G401.6 (cell line): ENCODE data around the gene NBR1.
"Not testable (repeated sequence)": the region's sequence is repeated elsewhere in the genome, so short reads cannot be mapped to it uniquely, and the experiment has no call there.

Source experiments
- FAIRE-seq: peaks from 2 replicates; lab custom pipeline; 2012; peaks lifted over from hg19 to GRCh38; lab: Jason Lieb, UNC

NBR1 gene

DNA sequence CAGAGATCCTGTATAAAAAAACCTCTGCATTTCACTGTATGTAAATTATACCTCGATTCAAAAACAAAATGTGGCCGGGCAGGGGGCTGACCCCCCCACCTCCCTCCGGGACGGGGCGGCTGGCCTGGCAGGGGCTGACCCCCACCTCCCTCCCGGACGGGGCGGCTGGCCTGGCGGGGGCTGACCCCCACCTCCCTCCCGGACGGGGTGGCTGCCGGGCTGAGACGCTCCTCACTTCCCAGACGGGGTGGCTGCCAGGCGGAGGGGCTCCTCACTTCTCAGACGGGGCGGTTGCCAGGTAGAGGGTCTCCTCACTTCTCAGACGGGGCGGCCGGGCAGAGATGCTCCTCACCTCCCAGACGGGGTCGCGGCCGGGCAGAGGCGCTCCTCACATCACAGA is 11.8 kb upstream of the NBR1 start:
- FAIRE-seq = not testable (repeated sequence)

- not testable (repeated sequence) for FAIRE-seq
Observed at GRCh38 chr17:43159957-43160356, 11.1 kb upstream of the NBR1 start.

DNA sequence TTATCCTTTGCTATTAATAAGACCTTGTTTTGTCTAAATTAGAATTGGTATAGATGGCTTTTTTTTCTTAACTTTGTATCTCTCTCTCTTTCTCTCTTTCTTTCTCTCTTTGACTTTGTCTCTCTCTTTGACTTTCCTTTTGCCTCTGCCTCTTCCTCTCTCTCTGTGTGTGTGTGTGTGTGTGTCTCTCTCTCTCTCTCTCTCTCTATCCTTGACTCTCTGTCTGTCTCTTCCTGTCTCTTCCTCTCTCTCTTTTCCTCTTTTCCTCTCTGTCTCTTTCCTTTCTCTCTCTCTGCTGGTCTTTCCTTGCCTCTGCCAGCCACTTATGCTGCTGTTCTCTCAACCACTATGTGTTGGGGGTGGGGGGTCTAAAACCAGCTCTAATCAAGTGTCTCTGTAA is 5.0 kb upstream of the NBR1 start:
- not testable (repeated sequence) for FAIRE-seq

DNA sequence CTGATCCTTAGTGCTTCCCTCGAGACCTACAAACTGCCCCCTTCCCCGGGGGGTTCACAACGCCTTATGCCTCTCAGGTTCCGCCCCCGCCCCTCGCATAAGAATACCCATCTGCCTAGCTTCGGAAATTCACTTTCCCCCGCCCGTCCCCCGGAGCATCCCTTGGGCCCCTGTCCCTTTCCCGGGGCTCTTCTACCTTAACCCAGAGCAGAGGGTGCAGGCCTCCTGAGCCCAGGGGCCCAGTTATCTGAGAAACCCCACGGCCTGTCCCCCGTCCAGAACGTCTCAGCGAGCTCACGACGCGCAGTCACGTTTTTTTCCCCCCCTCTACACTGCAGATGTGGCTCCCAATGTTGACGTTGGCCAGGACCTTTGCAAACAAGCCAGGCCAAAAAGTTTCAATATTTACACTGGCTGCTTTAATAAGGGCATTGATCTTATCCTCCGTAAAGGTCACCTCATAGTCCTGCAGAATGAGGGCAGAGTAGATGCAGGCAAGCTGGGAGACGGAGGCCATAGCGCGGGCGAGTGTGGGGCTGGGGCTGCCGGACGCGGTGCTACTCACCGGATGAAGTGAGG is 1.4 kb upstream of the NBR1 start:
- no peak for FAIRE-seq

DNA sequence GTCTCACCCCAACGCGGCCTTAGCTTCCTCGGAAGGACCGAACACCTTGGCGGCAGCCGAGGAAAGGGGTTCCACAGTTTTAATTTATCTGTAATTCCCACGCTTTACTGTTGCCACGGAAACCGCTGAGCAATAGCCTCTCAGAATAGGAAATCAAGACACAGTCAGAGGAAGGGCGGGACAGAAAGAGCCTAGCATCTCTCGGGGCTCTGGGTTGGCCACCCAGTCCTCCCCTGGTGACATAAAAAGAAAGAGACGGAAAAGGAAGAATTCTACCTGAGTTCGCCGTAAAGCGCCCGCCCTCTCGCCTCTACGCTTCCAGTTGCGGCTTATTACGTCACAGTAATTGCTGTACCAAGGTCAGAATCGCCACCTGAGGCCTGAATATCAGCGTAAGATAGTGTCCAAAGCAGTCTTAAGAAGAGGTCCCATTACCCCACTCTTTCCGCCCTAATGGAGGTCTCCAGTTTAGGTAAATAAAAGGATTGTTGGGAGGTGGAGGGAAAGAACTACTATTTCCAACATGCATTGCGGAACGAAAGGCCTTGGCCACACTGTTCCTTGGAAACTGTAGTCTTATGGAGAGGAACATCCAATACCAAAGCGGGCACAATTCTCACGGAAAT is 761 bp upstream of the NBR1 start:
- peak; percentile 97 for FAIRE-seq

GRCh38 chr17:43171586-43172487 is 823 bp downstream of the NBR1 start:
- FAIRE-seq = no peak

DNA sequence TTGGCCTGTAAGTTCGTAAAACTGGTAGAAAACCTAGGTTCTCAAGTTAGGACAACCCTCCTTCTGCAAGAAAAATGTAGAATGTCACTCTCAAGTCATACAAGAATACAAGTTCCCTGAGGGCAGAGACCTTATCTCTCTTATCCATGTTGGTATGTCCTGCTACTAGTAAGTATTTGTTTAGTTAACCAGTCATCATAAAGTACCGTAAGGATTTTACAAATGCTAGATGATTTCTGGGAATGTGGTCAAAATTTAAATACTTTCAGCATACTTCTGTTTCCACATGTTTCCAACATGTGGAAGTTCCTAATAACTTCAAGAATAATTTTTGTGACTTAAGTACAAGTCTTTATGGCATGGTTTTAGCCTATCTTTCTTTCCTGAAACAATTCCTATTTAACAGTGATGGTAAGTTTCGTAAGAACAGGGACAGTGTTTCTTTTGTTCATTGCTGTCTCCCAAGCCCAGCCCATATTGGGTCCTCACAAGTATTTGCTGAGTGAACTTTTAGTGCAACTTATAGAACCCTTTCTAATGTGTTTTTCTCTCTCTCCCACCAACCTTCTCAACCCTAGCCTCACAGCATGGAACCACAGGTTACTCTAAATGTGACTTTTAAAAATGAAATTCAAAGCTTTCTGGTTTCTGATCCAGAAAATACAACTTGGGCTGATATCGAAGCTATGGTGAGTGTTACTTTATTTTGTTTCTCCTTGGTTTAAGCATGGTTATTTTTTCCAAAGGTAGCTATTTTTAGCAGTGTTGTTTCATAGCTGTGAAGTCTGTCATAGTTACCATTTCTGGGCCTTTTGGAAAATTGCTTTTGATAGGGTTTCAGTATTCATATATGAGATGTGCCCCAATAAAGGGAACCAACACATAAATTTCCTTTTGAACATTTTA is 4.5 kb downstream of the NBR1 start:
- FAIRE-seq = no peak

DNA sequence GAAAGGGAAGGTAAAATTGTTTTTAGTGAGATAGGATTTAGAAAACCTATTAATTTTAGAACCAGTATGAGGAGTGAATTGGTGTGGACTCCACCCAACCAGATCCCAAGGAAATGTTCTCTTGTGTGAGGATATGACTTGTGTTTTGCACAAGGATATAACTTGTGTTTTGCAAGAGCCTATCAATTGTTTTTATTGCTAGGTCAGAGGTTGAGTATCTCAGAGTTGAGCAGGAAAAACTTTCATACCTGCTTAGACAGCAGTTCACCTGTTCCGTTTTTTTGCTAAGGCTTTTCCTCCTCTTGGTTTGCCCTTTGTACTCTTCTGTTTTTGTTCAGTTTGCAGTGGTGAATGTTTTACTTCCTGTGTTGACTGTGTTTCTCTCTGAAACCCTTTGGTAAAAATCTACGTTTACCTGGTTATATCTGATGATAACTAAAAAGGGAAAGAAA is 5.1 kb downstream of the NBR1 start:
- FAIRE-seq = no peak

DNA sequence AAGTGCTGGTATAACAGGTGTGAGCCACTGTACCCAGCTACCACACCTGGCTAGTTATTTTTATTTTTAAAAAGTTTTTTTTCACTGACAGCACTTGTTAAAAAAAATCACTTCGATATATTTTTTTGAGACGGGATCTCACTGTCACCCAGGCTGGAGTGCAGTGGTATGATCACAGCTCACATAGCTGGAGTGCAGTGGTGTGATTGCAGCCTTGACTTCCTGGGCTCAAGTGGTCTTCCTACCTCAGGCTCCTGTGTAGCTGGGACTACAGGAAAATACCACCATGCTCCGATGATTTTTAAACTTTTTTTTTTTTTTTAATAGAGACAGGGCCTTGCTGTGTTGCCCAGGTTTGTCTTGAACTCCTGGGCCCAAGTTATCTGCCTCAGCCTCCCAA is 12.9 kb downstream of the NBR1 start:
- FAIRE-seq = no peak

- FAIRE-seq = not testable (repeated sequence)
Observed at GRCh38 chr17:43186656-43187055, 15.6 kb downstream of the NBR1 start.

DNA sequence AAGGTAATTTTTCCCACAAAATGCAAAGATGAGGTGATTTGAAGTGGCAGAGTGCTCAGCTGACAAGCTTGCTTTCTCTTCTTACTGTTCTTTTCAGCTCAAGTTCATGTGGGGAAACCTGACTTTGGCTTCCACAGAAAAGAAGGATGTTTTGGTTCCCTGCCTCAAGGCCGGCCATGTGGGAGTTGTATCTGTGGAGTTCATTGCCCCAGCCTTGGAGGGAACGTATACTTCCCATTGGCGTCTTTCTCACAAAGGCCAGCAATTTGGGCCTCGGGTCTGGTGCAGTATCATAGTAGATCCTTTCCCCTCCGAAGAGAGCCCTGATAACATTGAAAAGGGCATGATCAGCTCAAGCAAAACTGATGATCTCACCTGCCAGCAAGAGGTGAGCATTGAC is 22.2 kb downstream of the NBR1 start:
- FAIRE-seq = no peak

DNA sequence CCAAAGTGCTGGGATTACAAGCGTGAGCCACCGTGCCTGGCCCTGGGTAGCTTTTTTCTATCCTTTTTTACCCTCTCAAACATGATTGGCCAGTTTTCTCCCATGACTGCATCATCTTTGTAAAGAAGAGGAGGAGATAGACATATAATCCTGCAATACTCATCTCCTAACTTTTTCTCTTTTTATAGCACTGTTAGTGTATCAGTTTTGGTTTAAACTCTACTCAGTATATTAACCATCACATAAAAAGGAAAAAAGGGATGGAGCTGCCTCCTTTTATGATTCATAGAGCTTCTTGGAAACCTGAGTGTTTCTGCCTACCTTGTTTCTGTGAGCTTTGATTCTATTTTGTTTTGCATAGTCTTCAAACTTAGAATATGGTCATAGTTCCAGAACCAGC is 28.6 kb downstream of the NBR1 start:
- no peak for FAIRE-seq

GRCh38 chr17:43200127-43200526 is 29.1 kb downstream of the NBR1 start:
- no peak for FAIRE-seq

GRCh38 chr17:43203013-43203412 is 32.0 kb downstream of the NBR1 start:
- FAIRE-seq = not testable (repeated sequence)

DNA sequence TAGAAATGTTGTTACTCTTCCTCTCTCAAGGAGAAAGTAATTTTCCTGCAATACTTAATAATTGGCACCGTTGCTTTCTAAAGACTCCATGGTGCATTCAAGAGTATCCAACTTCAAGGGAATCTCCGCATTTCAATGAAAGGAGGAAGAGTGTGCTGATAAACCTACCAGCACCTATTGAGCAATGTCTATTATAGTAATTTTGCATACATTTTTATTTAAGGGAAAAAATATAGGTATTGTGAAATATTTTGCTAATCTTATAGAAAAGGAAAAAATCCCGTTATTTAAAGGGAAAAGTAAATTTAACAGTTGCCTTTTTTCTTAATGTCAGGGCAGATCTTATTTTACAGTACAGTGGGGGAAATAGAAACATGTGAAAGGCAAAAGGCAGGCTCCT is 39.6 kb downstream of the NBR1 start:
- no peak for FAIRE-seq

DNA sequence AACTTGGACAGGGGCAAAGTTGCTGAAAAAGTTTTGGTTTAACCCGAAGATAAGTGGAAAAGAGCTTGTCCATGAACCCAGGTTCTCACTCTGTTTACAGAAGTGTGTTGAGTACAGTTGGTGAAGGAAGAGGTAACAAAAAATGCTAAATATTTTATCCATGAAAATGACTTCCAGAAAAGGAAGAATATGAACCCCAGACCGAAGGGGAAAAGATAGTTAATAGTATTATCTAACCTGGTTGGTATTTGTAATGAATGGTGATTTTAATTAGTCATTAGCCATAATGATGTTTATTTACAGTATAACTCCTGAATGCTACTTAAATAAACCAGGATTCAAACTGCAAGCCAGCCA is 40.1 kb downstream of the NBR1 start:
- no peak for FAIRE-seq

DNA sequence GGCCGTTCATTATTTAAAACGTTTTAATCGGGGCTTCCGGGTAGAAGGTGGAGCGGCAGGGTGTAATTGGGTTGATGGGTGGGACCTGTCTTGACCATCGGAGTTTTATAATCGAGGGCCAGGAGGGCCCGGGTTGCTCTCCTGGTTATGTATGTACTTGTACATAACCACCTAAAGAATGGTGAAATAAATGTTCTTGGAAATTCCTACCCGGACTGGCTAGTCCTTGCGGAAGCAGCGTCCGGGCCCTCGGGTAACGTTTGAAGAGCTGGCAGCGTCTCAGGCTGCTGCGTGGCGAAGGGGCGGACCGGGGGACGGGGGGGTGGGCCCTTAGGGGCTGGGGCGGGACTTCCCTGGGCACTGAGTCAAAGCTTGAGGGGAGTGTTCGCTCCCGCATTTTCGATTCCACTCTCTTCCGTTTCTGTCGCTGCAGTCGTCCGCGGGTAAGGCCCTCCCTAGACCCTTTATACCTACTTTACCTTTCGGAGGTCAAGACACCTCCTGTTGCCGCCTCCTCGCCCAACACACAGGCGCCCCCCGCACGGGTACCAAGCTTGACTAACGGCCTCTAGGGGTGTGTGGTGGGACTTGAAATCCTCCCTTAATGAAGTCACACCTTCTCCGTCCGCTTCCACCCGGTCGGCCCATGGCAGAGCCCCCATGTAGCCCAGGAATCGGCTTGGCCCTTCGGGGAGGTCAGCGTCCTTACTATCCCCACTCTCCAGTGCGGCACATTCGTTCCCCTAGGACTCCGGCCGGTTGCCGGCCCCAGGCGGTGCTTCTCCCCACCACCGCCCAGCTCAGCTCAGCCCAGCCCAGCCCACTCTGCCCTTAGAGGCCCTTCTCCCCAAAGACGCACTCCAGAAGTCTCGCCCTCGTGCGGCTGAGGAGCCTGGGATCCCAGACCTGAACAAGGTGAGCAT is 40.7 kb downstream of the NBR1 start, which contains the start of gene TMEM106A:
Gene TMEM106A, plus strand, starts transcription at position 396 of the 923 bp plus-strand sequence. CDS start 1,167 bp downstream, outside the sequence.
- no peak for FAIRE-seq

GRCh38 chr17:43212641-43213490 is 41.9 kb downstream of the NBR1 start:
- no peak for FAIRE-seq

DNA sequence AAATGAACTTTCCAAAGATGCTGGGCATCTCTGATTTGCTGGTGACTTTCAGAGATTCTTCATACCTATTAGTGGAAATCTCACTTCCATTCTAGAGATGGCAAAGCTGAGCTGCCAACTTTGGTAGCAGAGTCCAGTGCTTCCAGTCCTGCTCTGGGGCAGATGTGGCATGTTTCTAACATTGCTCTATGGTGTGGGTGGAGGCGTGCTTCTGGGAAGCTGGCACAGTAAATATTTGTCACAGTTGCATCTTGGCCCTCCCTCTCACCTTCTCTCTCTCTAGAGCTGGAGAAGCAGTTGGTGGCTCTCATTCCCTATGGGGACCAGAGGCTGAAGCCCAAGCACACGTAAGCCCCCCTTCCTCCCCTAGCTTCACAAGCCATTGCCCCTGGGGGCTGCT is 42.5 kb downstream of the NBR1 start:
- FAIRE-seq = no peak

DNA sequence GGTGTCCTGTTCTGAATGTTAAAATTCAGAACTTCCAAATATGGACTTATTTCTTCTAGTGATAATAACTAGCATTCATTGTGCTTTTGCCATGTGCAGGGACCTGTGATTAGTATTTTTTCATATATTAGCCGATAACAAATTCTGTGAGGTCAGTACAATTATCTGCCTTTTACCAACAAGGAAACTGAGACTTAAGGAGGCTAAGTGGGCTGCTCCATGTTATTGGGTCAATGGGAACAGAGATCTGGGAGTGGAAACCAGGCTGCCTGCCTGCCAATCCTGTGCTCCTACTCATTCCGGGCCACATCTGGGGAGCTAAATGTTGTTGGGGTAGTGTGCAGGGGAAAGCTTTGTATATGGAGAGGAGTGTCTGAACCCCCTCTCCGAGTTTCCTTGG is 44.3 kb downstream of the NBR1 start:
- no peak for FAIRE-seq
